Measurements from ENCODE around the gene BCL2L2. TPM values are rescaled to one million over a fixed set of nuclear protein-coding genes. Genes with fewer than 3 reads are reported as not detected.
"Not testable (repeated sequence)": the region's sequence is repeated elsewhere in the genome, so short reads cannot be mapped to it uniquely, and the experiment has no call there.

Gene BCL2L2
- total RNA-seq (2022): 41.2 and 42.5 TPM in 2 replicates
- percentile 96 among the genes with signal in this experiment for Bru-seq, nascent RNA
- percentile 99 among the genes with signal in this experiment for BruChase-seq, experiment 1, labeled RNA remaining after a 6-hour chase
- percentile 99 among the genes with signal in this experiment for BruChase-seq, experiment 2, labeled RNA remaining after a 2-hour chase
- long read RNA-seq, partial matches to known transcripts: 2 of 6 reads
- long read RNA-seq, other reads (novel, unspliced or antisense): 2 of 6 reads

GRCh38 chr14:23306412-23307145 is at the start of gene BCL2L2:
TSS of gene BCL2L2 (plus strand) at chr14:23306833. CDS start at chr14:23307768, 935 bp downstream.
- H3K27me3 Mint-ChIP-seq (ENCODE audit: insufficient read depth, unreplicated experiment): no peaks in the 10 kb centered on the region
- POLR2A ChIA-PET: interaction anchor here (0.6 to 14.7 kb wide), 22 partner anchors 13 to 1747 kb away, joined by 3 to 339 read pairs (median 4); partner anchors contain the start of genes ACIN1, C14orf119, DHRS4 and HOMEZ
- H3K36me3 Mint-ChIP-seq (ENCODE audit: insufficient read depth, unreplicated experiment): peaks cover 36% of the 10 kb centered on the region
- TF ChIP-seq CTCF (IDR thresholded peaks at IDR 0.05; ENCODE audit: unreplicated experiment): no peak
- BruUV-seq (replicated peaks): no TSS peak
- intact Hi-C loops (cut with micrococcal nuclease): loop anchor here (2.0 kb wide), 1 partner anchor 14 kb away; the partner anchor contains the start of gene PABPN1
- H3K27ac Mint-ChIP-seq (ENCODE audit: low read depth, unreplicated experiment): peak within 1 kb of the TSS; percentile 88
- CTCF ChIA-PET: interaction anchor here (0.6 to 3.9 kb wide), 13 partner anchors 8 to 647 kb away, joined by 3 to 30 read pairs (median 3); partner anchors contain the start of genes DHRS4 and PABPN1
- DNase-seq (ENCODE audit: unreplicated experiment): peak; percentile 92
- H3K9me3 Mint-ChIP-seq (ENCODE audit: unreplicated experiment): no peaks in the 10 kb centered on the region
- H3K4me3 Mint-ChIP-seq (ENCODE audit: unreplicated experiment): peak within 1 kb of the TSS; percentile 98
- peaks cover 26% of the 10 kb centered on the region for H3K4me1 Mint-ChIP-seq (ENCODE audit: insufficient read depth, unreplicated experiment)

- CTCF ChIA-PET: interaction anchor here (0.6 to 3.1 kb wide), 9 partner anchors 16 to 535 kb away, joined by 3 to 16 read pairs (median 5); partner anchors contain the start of genes PPP1R3E and RNF212B
- no TSS peak for BruUV-seq (replicated peaks)
- intact Hi-C loops (cut with micrococcal nuclease): no loop called here
- H3K27me3 Mint-ChIP-seq (ENCODE audit: insufficient read depth, unreplicated experiment): peaks cover 9% of the 10 kb centered on the region
- no peaks in the 10 kb centered on the region for H3K36me3 Mint-ChIP-seq (ENCODE audit: insufficient read depth, unreplicated experiment)
- DNase-seq (ENCODE audit: unreplicated experiment): no peak
- H3K4me3 Mint-ChIP-seq (ENCODE audit: unreplicated experiment): no peak overlapping the region
- no peaks in the 10 kb centered on the region for H3K4me1 Mint-ChIP-seq (ENCODE audit: insufficient read depth, unreplicated experiment)
- no peak for TF ChIP-seq CTCF (IDR thresholded peaks at IDR 0.05; ENCODE audit: unreplicated experiment)
- H3K27ac Mint-ChIP-seq (ENCODE audit: low read depth, unreplicated experiment): no peak overlapping the region
- no peaks in the 10 kb centered on the region for H3K9me3 Mint-ChIP-seq (ENCODE audit: unreplicated experiment)
- POLR2A ChIA-PET: interaction anchor here (1.2 kb wide), 1 partner anchor 28 kb away, joined by 3 read pairs; the partner anchor contains the start of gene HOMEZ
Measured at GRCh38 chr14:23258256-23258655, 48.4 kb upstream of the BCL2L2 start.

- TF ChIP-seq CTCF (IDR thresholded peaks at IDR 0.05; ENCODE audit: unreplicated experiment): no peak
- Mint-ChIP-seq H3K9me3 (ENCODE audit: unreplicated experiment) (no peaks in the 10 kb centered on the region), H3K36me3 (ENCODE audit: insufficient read depth, unreplicated experiment) (no peaks in the 10 kb centered on the region), H3K4me1 (ENCODE audit: insufficient read depth, unreplicated experiment) (no peaks in the 10 kb centered on the region), H3K27me3 (ENCODE audit: insufficient read depth, unreplicated experiment) (peaks cover 17% of the 10 kb centered on the region), H3K27ac (ENCODE audit: low read depth, unreplicated experiment) (no peak overlapping the region), H3K4me3 (ENCODE audit: unreplicated experiment) (no peak overlapping the region)
- CTCF ChIA-PET: interaction anchor here (0.6 to 3.1 kb wide), 7 partner anchors 8 to 138 kb away, joined by 3 to 16 read pairs (median 3); no protein-coding TSS in a partner anchor
- DNase-seq (ENCODE audit: unreplicated experiment): no peak
- intact Hi-C loops (cut with micrococcal nuclease): no loop called here
- no TSS peak for BruUV-seq (replicated peaks)
- POLR2A ChIA-PET: interaction anchor here (0.6 to 1.5 kb wide), 3 partner anchors 27 to 164 kb away, joined by 3 to 7 read pairs (median 4); partner anchors contain the start of genes C14orf119 and HOMEZ
Measured at GRCh38 chr14:23259426-23259825, 47.2 kb upstream of the BCL2L2 start.

- BruUV-seq (replicated peaks); intact Hi-C loops (cut with micrococcal nuclease); H3K27ac Mint-ChIP-seq (ENCODE audit: low read depth, unreplicated experiment); H3K9me3 Mint-ChIP-seq (ENCODE audit: unreplicated experiment); H3K4me1 Mint-ChIP-seq (ENCODE audit: insufficient read depth, unreplicated experiment); H3K4me3 Mint-ChIP-seq (ENCODE audit: unreplicated experiment); DNase-seq (ENCODE audit: unreplicated experiment); H3K36me3 Mint-ChIP-seq (ENCODE audit: insufficient read depth, unreplicated experiment): not testable (repeated sequence)
- H3K27me3 Mint-ChIP-seq (ENCODE audit: insufficient read depth, unreplicated experiment): peaks cover 17% of the 10 kb centered on the region
- CTCF ChIA-PET: interaction anchor here (3.1 kb wide), 1 partner anchor 119 kb away, joined by 16 read pairs; no protein-coding TSS in a partner anchor
- POLR2A ChIA-PET: interaction anchor here (1.5 kb wide), 1 partner anchor 25 kb away, joined by 7 read pairs; the partner anchor contains the start of gene HOMEZ
Measured at GRCh38 chr14:23260849-23261248, 45.8 kb upstream of the BCL2L2 start.

Data from MCF 10A (cell line).